ENCODE measurements around the gene ZMYM1. TPM values are rescaled to one million over a fixed set of nuclear protein-coding genes. Genes with fewer than 3 reads are reported as not detected.

The ZMYM1 gene
- total and polyA plus RNA-seq, 2 experiments from 2014 or later = 37.4 to 51.0 TPM

- H3K4me3 ChIP-seq = no peak overlapping the region
- DNase-seq (ENCODE audit: low spot score) (no peak), ATAC-seq (no peak)
- H3K36me3 ChIP-seq (ENCODE audit: insufficient read depth) = peaks cover 18% of the 10 kb centered on the region
- no peaks in the 10 kb centered on the region for H3K27me3 ChIP-seq (ENCODE audit: insufficient read depth)
- peaks cover 38% of the 10 kb centered on the region for H3K36me3 Mint-ChIP-seq (ENCODE audit: low read depth)
- no peaks in the 10 kb centered on the region for H3K9me3 Mint-ChIP-seq
- H3K27ac ChIP-seq (ENCODE audit: low read depth) = no peak overlapping the region
- TF ChIP-seq CREB1 (CRISPR knock-in tag; IDR thresholded peaks at IDR 0.05; ENCODE audit: low read depth) = no peak
- no peak for TF ChIP-seq NANOG (IDR thresholded peaks at IDR 0.05; ENCODE audit: borderline replicate concordance)
- TF ChIP-seq CTCF (conservative IDR thresholded peaks at IDR 0.05; ENCODE audit: low read depth in 2 of 2) = no peak
- no peak for TF ChIP-seq EZH2phosphoT487 (IDR thresholded peaks at IDR 0.05; ENCODE audit: unreplicated experiment)
- no peak for TF ChIP-seq POLR2AphosphoS5 (IDR thresholded peaks at IDR 0.05; ENCODE audit: low read depth)
- TF ChIP-seq REST (IDR thresholded peaks at IDR 0.05; ENCODE audit: unreplicated experiment) = no peak
- no peaks in the 10 kb centered on the region for H3K79me2 ChIP-seq (replicated peaks; ENCODE audit: insufficient read depth)
- no peaks in the 10 kb centered on the region for H3F3A ChIP-seq (replicated peaks; ENCODE audit: low read depth)
- no peaks in the 10 kb centered on the region for H3K9me2 ChIP-seq (ENCODE audit: insufficient read depth)
- no peaks in the 10 kb centered on the region for H3K4me1 ChIP-seq (ENCODE audit: insufficient read depth)
- no peak overlapping the region for H3K4me3 Mint-ChIP-seq
- H3K4me2 ChIP-seq = no peak overlapping the region
- H4K20me1 ChIP-seq (replicated peaks; ENCODE audit: insufficient read depth) = peaks cover under 1% of the 10 kb centered on the region; the same call in 1 of the 2 replicates
- no peaks in the 10 kb centered on the region for H3K27me3 Mint-ChIP-seq (ENCODE audit: insufficient read depth, low read depth, poor library complexity)
- H3K27ac Mint-ChIP-seq = no peak overlapping the region
- H3K4me1 Mint-ChIP-seq = no peaks in the 10 kb centered on the region
- no peak overlapping the region for H2AFZ ChIP-seq
These were observed 31.9 kb downstream of the ZMYM1 start for GRCh38 chr1:35111106-35111505.

- Histone ChIP-seq H3K4me2 (no peak overlapping the region), H4K20me1 (replicated peaks; ENCODE audit: insufficient read depth) (no peaks in the 10 kb centered on the region; the same call in 1 of the 2 replicates), H3K4me3 (no peak overlapping the region), H3K27ac (ENCODE audit: low read depth) (no peak overlapping the region), H3K4me1 (ENCODE audit: insufficient read depth) (no peaks in the 10 kb centered on the region), H3K79me2 (replicated peaks; ENCODE audit: insufficient read depth) (no peaks in the 10 kb centered on the region), H3K9me2 (ENCODE audit: insufficient read depth) (no peaks in the 10 kb centered on the region), H3F3A (replicated peaks; ENCODE audit: low read depth) (no peaks in the 10 kb centered on the region), H3K27me3 (ENCODE audit: insufficient read depth) (no peaks in the 10 kb centered on the region), H2AFZ (no peak overlapping the region), H3K36me3 (ENCODE audit: insufficient read depth) (peaks cover 18% of the 10 kb centered on the region)
- no peaks in the 10 kb centered on the region for H3K27me3 Mint-ChIP-seq (ENCODE audit: insufficient read depth, low read depth, poor library complexity)
- no peak overlapping the region for H3K4me3 Mint-ChIP-seq
- no peaks in the 10 kb centered on the region for H3K4me1 Mint-ChIP-seq
- H3K36me3 Mint-ChIP-seq (ENCODE audit: low read depth) = peaks cover 36% of the 10 kb centered on the region
- H3K27ac Mint-ChIP-seq = no peak overlapping the region
- DNase-seq (ENCODE audit: low spot score) = no peak
- H3K9me3 Mint-ChIP-seq = no peaks in the 10 kb centered on the region
- no peak for ATAC-seq
- TF ChIP-seq ZNF114 (CRISPR knock-in tag; IDR thresholded peaks at IDR 0.05) = no peak
- no peak for TF ChIP-seq POLR2AphosphoS5 (IDR thresholded peaks at IDR 0.05; ENCODE audit: low read depth)
- no peak for TF ChIP-seq ETS1 (IDR thresholded peaks at IDR 0.05)
- TF ChIP-seq ZNF331 (CRISPR knock-in tag; IDR thresholded peaks at IDR 0.05; ENCODE audit: low read depth) = no peak
- no peak for TF ChIP-seq REST (IDR thresholded peaks at IDR 0.05; ENCODE audit: unreplicated experiment)
- no peak for TF ChIP-seq NANOG (IDR thresholded peaks at IDR 0.05; ENCODE audit: borderline replicate concordance)
- TF ChIP-seq CREB1 (CRISPR knock-in tag; IDR thresholded peaks at IDR 0.05; ENCODE audit: low read depth) = no peak
- TF ChIP-seq EZH2phosphoT487 (IDR thresholded peaks at IDR 0.05; ENCODE audit: unreplicated experiment) = no peak
- no peak for TF ChIP-seq JUNB (IDR thresholded peaks at IDR 0.05; ENCODE audit: unreplicated experiment)
- TF ChIP-seq EZH2 (IDR thresholded peaks at IDR 0.05; ENCODE audit: low read depth, unreplicated experiment) = no peak
- no peak for TF ChIP-seq STAT1 (IDR thresholded peaks at IDR 0.05; ENCODE audit: unreplicated experiment)
These were observed 33.5 kb downstream of the ZMYM1 start for GRCh38 chr1:35112668-35113067.
